LHCN-M2 (cell line): Measurements from ENCODE around the gene MAN2B1. TPM values are rescaled to one million over a fixed set of nuclear protein-coding genes. Genes with fewer than 3 reads are reported as not detected.
"Not testable (repeated sequence)": the region's sequence is repeated elsewhere in the genome, so short reads cannot be mapped to it uniquely, and the experiment has no call there.

Source experiments
- DNase-seq: peaks from one replicate; pipeline ENCODE4 v3.0.0-alpha.2; 2012; ENCODE audit warnings: low read depth
- polyA plus RNA-seq: library from polyadenylated mRNA; unstranded; fragments of >200 nt; gene quantifications from one replicate; pipeline ENCODE4 v1.2.1, GENCODE V29; 2012; ENCODE audit warnings: missing spikeins
- total RNA-seq: library from RNA; depleted of rRNA; stranded (reverse); fragments of >200 nt; gene quantifications from 2 replicates; pipeline ENCODE4 v1.2.3, GENCODE V29; 2014; rRNA removed

The MAN2B1 gene
- total RNA-seq: 48.1 and 73.8 TPM in 2 replicates
- polyA plus RNA-seq: 26.3 TPM

DNA sequence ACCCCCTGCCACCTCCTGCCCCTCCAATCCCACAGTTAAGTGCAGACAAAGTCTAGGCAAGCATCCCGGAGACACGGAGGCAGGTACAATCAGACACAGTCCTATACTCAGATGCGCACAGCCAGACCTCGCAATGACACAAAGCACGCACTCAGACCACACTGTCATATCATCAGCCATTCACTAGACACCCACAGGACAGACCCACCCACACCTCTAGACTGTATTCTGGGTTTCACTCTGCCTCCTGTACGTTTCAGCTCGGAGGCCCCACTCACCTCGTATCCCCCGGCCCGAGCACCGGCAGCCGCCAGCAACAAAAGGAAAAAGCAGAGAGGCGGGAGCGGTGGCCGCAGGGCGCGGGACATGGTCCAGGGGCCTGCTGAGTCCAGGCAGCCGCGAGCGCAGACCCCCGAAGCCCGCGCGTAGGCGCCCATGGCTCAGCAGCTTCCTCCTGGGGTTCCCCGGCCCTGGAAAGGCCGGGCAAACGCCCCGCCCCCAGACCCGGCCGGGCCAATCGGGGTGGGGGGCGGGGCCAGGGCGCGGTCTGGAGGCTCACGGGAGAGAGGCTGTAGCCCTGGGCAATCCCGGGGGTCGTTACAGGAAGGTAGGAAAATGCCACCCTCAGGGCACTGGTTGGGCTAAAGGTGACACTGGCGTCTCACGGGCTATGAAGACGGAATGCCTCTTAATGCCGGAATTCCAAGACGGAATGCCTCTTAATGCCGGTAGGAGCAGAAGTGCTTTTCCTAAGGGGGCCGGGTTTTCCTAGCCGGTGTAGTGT, at the start of gene MAN2B1, which contains the start of gene WDR83:
Gene MAN2B1 (minus strand): TSS at position 478 of the 784 bp plus-strand sequence. CDS start 41 bp downstream, at position 437.
Gene WDR83 (plus strand): TSS at position 543 of the 784 bp plus-strand sequence. CDS start 2,984 bp downstream, outside the sequence.
- peak; percentile 58 for DNase-seq

DNA sequence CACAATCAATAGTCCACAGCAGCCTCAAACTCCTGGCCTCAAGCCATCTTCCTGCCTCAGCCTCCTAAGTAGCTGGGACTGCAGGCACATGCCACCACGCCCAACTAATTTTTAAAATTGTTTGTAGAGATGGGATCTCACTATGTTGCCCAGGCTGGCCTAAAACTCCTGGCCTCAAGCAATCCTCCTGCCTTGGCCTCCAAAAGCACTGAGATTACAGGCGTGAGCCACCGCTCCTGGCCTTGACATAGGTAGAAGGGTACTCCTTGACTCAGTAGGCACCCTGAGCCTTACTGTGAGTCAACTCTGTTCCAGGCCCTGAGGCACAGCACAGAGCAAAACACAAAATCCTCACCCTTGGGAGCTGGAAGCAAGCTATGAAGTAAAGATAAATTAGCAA, 49.4 kb upstream of the MAN2B1 start:
- DNase-seq: no peak

DNA sequence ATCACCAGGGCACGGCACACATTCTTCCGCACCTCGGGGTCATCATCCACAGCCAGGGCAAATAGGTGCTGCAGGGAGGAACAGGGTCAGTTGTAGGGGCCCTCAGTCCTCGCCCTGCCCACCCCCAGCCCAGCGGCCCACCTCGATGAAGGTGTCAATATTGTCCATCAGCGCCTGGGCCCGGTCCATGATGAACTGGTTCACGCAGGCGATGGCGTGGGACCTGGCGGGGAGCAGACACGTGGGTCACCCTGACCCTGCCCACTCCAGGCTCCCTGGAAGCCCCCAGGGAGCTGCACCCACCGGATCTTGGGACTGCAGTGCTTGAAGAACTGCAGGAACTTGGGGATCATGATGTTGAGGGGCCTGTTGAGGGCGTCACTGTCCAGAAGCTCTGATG, 48.6 kb upstream of the MAN2B1 start:
- no peak for DNase-seq

DNA sequence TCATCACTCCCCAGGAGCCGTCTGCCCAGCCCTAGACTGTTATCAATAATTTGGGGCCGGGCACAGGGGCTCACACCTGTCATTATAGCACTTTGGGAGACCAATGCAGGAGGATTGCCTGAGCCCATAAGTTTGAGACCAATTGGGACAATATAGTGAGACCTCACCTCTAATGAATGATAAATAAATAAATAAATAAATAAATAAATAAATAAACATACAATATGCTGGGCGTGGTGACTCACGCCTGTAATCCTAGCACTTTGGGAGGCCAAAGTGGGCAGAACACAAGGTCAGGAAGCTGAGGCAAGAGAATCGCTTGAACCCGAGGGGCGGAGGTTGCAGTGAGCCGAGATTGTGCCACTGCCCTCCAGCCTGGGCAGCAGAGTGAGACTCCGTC, 46.8 kb upstream of the MAN2B1 start:
- not testable (repeated sequence) for DNase-seq

DNA sequence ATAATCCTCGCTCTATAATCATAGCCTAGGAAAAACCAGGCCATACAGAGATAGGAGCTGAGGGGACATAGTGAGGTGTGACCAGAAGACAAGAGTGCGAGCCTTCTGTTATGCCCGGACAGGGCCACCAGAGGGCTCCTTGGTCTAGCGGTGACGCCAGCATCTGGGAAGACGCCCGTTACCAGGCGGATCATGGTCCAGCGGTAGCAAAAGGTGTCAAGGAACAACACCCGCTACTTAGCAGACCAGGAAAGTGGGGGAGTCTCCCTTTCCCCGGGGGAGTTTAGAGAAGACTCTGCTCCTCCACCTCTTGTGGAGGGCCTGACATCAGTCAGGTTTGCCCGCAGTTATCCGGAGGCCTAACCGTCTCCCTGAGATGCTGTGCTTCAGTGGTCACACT, 45.5 kb upstream of the MAN2B1 start:
- DNase-seq: not testable (repeated sequence)

DNA sequence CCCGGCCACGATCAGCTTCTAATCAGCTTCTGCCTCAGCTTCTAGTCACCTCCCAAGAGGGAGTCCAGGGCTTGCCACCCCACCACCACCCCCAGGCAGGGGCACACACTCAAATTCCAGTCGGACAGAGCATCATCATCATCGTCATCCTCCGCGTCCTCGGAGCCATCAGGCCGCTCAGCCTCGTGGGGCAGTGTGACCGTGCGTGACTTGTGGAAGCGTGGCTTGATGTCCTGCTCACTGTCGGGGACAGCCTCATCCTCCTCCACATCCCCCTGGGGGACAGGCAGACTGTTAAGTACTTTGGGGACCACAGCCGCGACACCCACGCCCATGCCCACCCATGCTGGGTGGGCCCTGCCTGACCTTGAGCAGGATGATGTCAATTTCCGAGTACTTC, 44.6 kb upstream of the MAN2B1 start:
- no peak for DNase-seq

DNA sequence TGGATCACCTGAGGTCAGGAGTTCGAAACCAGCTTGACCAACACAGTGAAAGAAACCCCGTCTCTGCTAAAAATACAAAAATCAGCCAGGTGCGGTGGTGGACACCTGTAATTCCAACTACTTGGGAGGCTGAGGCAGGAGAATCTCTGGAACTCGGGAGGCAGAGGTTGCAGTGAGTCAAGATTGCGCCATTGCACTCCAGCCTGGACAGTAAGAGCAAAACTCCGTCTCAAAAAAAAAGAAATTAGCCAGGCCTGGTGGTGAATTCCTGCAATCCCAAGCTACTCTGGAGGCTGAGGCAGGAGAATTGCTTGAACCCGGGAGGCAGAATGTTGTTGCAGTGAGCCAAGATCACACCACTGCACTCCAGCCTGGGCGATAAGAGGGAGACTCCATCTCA, 42.1 kb upstream of the MAN2B1 start:
- no peak for DNase-seq

DNA sequence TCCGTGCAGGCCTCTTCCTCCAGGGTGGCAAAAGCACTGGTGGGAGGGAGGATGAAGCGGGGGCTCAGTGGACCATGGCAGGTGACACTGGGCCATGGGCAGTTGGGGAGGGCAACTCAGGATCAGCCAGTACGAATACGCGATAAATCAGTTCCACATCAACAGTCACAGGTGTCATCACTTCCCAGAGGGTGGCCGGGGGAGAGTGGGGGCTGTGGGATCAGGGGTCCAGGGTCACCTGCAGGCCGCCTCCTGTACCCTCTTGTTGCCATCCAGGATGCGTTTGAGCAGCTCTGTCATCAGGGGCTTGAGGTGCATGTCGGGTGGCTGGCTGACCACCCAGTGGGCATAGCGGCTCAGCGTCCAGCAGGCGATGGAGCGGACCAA, 39.8 kb upstream of the MAN2B1 start:
- DNase-seq: no peak

DNA sequence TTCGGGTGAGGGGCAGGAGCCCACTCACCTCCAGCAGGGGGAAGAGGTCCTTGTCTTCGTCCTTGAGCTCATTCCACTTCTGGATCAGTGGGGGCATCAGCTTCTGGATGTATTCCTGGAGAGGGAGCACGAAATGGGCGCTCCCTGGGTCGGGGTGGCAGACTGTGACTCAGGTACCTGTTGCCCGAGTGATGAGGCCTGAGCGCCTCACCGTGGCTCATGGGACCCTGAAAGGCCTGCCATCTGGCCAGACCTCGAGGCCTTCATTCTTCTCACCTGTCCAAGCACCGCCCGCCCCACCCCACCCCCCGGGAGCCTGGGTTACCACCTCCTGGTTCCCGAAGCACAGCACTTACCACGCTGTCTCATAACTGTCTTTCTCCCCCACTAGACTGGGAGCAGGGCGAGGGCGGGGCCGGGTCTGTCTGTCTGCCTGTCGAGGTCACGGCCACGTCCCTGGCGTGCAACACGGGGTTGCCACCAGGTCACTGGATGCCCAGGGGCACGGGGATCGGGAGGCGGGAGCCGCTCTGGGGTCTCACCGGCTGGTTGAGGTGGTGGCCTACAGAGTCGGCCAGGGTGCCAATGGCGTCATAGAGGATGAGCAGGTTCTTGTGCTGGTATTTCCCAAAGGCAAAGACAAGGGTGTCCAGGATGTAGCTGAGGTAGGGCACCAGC, 39.3 kb upstream of the MAN2B1 start:
- no peak for DNase-seq

DNA sequence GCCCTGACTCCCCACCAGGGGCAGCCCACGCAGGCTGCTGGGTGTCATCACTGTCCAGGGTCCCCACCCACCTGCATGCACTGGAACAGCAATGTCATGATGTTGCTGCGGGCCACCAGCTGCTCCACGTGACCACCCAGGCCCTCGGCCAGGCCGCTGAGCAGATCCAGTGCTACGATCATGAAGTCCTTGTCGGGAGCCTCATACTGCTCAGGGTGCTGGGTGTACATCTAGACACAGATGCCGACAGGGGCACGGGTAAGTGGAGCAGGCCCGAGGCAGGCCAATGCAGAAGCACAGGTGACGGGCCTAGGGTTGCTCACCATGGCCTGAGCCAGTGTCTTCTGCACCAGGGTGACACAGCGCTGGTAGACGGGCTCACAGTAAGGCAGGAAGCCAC, 38.6 kb upstream of the MAN2B1 start:
- no peak for DNase-seq

DNA sequence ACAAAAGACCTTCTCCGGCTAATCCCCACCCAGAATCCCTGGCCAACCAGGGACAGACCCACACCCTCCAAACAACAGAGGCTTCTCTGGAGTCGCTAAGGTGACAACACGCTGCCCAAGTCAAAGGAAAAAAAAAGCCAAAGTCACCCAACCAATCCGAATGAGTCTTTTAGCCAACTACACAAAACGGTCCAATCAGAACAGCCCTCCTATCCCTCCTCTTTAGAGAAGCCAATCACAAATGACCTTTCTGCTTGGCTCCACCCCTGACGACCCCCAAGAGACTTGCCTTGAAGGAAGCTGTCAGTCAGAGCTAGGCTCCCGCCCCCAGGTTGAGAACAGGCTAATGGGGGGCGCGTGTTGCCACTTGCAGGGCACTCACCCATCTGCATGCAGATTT, 36.5 kb upstream of the MAN2B1 start:
- DNase-seq: peak; percentile 57

DNA sequence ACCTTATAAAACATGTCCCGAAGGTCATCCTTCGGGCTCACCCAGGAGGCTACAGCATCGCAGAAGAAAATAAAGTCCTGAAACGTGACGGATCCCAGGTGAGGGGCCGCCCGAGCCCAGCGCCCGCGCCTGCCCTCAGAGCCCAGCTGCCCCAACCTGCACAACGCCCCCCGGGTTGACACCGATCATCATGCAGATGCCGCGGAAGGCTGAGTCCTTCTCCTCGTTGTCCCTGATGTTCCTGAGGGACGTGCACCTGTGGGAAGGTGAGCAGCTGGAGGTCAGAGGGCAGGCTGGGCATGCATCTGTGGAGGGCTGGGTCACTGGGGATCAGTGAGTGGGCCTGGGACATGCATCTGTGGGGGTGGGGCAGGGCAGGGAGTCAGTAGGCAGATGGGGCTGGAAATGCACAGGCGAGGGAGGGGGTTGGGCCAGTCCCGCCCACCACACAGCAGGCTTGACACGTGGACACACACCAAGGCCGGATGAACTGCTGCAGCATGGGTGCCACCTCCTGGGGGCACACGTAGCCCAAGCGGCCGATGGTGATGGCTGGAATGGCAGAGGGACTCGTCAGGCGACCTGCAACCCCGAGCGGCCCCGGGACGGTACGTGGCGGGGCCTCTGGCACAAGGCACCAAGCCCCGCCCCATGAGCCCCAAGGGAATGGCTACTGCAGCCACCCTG, 35.2 kb upstream of the MAN2B1 start:
- DNase-seq: no peak

DNA sequence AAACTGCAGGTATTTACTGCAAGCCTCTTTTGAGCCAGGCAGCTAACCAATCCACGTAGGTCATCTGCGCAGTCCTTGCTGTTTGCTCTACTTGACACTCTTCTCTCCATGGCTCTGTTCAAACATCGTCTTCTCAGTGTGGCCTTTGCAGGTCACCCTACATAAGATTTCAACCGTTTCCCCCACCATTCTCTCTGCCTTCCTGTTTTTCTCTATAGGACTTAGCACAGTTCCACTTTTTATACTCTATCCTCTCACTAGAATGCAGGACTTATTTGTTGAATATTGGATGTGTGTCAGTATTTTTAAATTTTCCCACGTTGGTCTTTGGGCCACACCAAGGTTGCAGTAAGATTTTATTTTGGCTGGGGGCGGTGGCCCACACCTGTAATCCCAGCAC, 31.6 kb upstream of the MAN2B1 start:
- no peak for DNase-seq

DNA sequence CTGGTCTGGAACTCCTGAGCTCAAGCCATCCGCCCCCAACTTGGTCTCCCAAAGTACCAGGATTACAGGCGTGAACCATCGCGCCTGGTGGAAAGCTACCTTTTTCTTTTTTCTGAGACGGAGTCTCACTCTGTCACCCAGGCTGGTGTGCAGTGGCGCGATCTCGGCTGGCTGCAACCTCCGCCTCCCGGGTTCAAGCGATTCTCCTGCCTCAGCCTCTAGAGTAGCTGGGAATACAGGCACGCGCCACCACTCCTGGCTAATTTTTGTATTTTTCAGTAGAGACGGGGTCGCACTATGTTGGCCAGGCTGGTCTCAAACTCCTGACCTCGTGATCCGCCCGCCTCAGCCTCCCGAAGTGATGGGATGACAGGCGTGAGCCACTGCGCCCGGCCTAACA, 30.9 kb upstream of the MAN2B1 start:
- not testable (repeated sequence) for DNase-seq

DNA sequence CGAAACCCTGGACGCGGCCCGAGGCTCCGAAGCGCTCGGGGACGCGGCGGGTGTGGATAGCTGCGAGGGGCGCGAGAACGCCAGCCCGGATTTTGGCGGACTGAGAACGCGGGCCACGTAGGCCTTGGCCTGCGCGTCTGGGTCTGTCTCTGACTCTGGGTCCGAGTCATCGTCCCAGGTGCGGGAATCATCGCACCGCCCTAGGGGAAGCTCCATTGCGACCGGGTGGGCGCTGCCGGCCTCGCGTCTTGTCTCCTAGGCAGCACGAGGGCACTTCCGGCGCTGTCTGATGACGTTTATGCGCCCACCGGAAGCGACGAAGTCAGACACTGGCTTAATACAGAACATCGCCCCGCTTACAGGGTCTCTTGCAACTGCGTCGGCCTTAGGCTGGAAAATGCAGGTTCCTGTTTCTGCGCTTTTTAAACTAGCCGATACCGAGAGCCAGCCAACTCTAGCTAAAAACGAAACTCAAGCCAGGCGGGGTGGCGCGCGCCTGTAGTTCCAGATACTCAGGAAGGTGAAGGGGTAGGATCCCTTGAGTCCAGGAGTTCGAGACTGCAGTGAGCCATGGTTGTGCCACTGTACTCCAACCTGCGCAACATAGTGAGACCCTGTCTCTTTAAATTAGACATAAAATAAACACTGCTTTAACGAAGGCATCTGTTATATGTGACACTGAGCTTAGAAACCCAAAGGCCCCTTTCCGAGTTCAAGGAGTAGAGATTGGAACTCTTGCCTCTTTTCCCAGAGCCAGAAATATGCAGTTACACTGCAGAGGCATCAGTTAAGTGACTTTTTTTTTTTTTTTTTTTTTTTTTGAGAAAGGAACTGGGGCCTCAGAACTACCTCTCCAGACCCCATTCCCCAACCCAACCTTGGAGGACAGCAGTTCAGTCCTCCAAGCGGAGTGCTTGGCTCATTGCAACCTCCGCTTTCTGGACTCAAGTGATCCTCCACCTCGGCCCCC, 30.1 kb upstream of the MAN2B1 start, which contains the start of gene FBXW9:
Gene FBXW9 (minus strand): TSS at position 266 of the 970 bp plus-strand sequence. CDS start 50 bp downstream, at position 216.
- peak; percentile 93 for DNase-seq

DNA sequence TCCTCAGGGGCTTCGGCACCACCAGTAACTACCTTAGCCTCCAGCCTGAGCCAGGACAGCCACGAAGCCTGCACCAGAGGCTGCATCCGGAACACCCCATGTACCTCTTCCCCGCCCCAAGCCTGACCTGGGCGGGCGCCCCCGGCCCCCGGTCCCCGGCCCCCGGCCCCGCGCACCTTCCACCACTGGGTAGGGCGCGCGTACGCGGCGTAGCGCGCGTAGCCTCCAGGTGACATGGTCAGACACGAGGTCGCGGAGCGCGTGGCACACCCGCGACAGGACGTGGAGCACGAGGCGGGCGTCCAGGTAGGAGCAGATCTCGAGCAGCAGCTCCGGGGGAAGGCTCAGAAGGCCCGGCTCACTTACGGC, 29.4 kb upstream of the MAN2B1 start:
- DNase-seq: no peak

DNA sequence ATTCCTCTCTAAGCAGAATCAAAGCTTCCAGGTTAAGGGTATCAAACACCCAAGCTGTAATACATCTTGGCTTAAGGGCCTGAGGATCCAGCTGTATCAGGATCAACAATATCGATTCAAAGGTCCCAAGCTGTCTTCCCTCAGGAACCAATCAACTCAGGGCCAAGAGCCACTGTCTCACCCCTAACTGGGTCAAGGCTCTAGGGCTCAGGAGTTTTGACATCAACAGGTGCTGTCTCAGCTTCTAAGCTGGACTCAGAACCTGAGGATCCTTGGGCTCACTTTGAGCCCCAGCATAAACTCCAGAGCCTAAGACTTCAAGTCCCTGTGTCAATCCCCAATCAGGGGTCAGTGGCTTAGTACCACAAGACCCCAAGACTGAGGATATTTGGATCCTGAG, 29.0 kb upstream of the MAN2B1 start:
- no peak for DNase-seq

DNA sequence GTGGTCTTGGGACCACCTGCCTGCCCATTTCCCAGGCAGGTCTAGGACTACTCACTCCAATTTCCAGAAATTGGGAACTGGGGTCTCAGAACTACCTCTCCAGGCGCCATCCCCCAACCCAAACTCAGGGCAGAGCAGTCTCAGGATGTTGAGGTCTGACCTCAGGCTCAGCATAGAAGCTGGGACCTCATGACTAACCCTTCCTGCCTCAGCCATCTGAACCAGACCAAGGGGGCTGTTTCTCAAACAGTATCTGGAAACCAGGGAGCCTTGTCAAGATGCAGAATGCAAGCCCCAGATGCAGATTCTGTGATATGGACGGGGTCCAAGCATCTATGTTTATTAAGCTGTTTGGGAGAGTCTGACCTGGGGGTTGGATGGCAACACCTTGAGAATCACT, 28.6 kb upstream of the MAN2B1 start:
- no peak for DNase-seq

DNA sequence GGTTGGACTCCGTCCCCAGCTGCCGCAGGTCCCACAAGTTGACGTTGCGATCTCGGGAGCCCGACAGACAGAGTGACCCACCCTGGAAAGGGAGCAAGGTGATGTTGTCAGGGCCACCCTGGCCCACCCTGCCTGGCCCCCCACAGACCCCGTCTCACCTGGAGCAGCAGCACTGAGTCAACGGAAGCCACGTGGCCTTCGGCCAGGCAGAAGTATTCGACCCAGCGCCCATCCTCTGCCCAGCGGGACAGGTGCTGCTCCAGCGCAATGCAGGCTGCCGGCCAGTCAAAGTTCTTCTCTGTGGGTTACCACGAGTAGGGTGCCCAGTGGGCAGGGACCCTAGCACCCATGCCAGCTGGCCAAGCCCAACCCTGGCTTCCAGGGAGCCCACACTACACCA, 28.1 kb upstream of the MAN2B1 start:
- no peak for DNase-seq

DNA sequence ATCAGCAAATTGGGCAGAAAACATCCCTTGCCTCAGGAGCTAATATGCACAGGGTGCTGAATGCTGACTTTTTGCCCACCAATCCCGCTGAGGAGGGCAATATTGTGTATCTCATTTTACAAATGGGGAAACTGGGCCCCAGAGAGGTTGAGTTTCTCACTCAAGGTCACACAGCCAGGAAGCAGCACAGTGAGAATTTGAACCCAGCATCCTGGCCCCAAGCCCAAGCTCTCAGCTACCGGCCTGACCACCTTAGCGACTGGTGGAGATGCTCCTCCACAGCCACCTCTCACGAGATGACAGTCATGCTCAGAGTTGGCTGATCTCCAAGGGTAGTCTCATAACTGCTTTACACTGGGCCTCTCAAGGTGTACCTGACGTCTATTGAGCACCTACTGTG, 26.4 kb upstream of the MAN2B1 start:
- DNase-seq: no peak

DNA sequence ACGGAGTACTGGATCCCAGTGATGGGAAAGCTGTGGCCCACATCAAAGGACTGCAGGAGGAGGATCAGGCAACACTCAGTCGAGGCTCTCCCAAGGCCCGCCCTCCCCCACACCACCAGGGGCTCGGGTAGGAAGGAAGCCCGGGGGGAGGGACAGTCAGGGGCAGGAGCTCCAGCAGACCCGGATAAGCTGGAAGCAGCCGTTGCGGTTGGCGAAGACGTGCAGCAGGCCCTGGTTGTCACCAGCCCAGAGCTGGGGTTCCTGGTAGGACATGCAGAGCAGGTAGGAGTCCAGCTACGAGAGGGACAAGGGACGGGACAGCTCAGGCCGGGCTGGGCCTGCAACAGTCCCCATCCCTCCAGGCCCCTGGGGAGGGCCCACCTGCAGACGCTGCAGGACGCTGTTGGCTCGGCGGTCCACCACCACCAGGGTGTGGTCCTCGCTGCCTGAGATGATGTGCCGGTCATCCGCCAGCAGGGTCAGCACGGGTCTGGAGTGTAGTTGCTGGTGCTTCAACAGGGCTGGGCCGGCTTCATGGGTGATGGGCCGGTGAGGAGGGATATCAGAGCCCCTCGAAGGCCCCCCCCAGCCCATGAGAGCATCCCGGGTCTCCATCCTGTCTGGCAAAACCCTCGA, 23.2 kb upstream of the MAN2B1 start:
- DNase-seq: no peak
